T-helper 17 cell (primary cell): ENCODE data around the gene ATM. TPM values are rescaled to one million over a fixed set of nuclear protein-coding genes. Genes with fewer than 3 reads are reported as not detected.

Source experiments
- total RNA-seq, 4 donors: library from RNA in 2 of 4; stranded (reverse) in 2 of 4; gene quantifications; one replicate each; pipeline ENCODE4 v1.2.3 and lab custom pipeline; 2022 to 2026

ATM gene
- total RNA-seq, 2 donors from 2014 or later, result 203 to 260 TPM

Other genes starting within 250 kb of the ATM start
- gene CUL5, start 214.2 kb upstream of the ATM start, total RNA-seq, result 10 to 100 TPM; 37.8 to 59.9 TPM
- gene ACAT1, start 101.5 kb upstream of the ATM start, total RNA-seq, result 10 to 100 TPM; 19.1 to 21.1 TPM
- 10 to 100 TPM; 23.3 to 31.0 TPM for gene NPAT, start 429 bp upstream of the ATM start, total RNA-seq
- 1 to 10 TPM in 1 of 2 donors, under 1 TPM in 1; 0.96 to 1.7 TPM for gene C11orf65, start 244.5 kb downstream of the ATM start, total RNA-seq